ENCODE results near the gene LYSMD2.

Gene LYSMD2

GRCh38 chr15:51754267-51754666 lies 16.8 kb upstream of the LYSMD2 start:
- Histone ChIP-seq H3F3A (ENCODE audit: control insufficient read depth, insufficient read depth) (peaks cover 7% of the 10 kb centered on the region), H3K4me1 (ENCODE audit: control insufficient read depth, low read length) (peaks cover 30% of the 10 kb centered on the region), H4K20me1 (ENCODE audit: control insufficient read depth, insufficient read depth, low read depth, low read length) (no peaks in the 10 kb centered on the region), H3K79me2 (ENCODE audit: control insufficient read depth, low read length) (no peaks in the 10 kb centered on the region), H3K4me2 (ENCODE audit: low read length) (no peak overlapping the region), H3K4me3 (ENCODE audit: low read length) (no peak overlapping the region), H3K9me3 (ENCODE audit: control insufficient read depth, insufficient read depth, low read length) (no peaks in the 10 kb centered on the region), H3K9me2 (replicated peaks; ENCODE audit: control insufficient read depth, low read length) (no peaks in the 10 kb centered on the region), H3K27ac (ENCODE audit: low read depth, low read length) (no peak overlapping the region), H3K27me3 (ENCODE audit: control insufficient read depth, low read length) (peaks cover 51% of the 10 kb centered on the region), H3K36me3 (ENCODE audit: control insufficient read depth, low read length) (no peaks in the 10 kb centered on the region)
- no peak for TF ChIP-seq CTCF (IDR thresholded peaks at IDR 0.05; ENCODE audit: low read depth, low read length, poor library complexity, severe bottlenecking)
- TF ChIP-seq EZH2phosphoT487 (IDR thresholded peaks at IDR 0.05; ENCODE audit: borderline replicate concordance, low read length), result no peak

GRCh38 chr15:51752888-51753287 lies 15.4 kb upstream of the LYSMD2 start:
- Histone ChIP-seq H4K20me1 (ENCODE audit: control insufficient read depth, insufficient read depth, low read depth, low read length) (no peaks in the 10 kb centered on the region), H3K36me3 (ENCODE audit: control insufficient read depth, low read length) (no peaks in the 10 kb centered on the region), H3K4me2 (ENCODE audit: low read length) (no peak overlapping the region), H3K9me3 (ENCODE audit: control insufficient read depth, insufficient read depth, low read length) (no peaks in the 10 kb centered on the region), H3K4me1 (ENCODE audit: control insufficient read depth, low read length) (peaks cover 38% of the 10 kb centered on the region), H3K79me2 (ENCODE audit: control insufficient read depth, low read length) (no peaks in the 10 kb centered on the region), H3K27ac (ENCODE audit: low read depth, low read length) (no peak overlapping the region), H3K9me2 (replicated peaks; ENCODE audit: control insufficient read depth, low read length) (no peaks in the 10 kb centered on the region), H3F3A (ENCODE audit: control insufficient read depth, insufficient read depth) (peaks cover 11% of the 10 kb centered on the region), H3K27me3 (ENCODE audit: control insufficient read depth, low read length) (peaks cover 43% of the 10 kb centered on the region), H3K4me3 (ENCODE audit: low read length) (no peak overlapping the region)
- no peak for TF ChIP-seq CTCF (IDR thresholded peaks at IDR 0.05; ENCODE audit: low read depth, low read length, poor library complexity, severe bottlenecking)
- no peak for TF ChIP-seq EZH2phosphoT487 (IDR thresholded peaks at IDR 0.05; ENCODE audit: borderline replicate concordance, low read length)

- H3K4me3 ChIP-seq (ENCODE audit: low read length), result peak overlapping the region; percentile 81
- no peaks in the 10 kb centered on the region for H3K36me3 ChIP-seq (ENCODE audit: control insufficient read depth, low read length)
- no peaks in the 10 kb centered on the region for H4K20me1 ChIP-seq (ENCODE audit: control insufficient read depth, insufficient read depth, low read depth, low read length)
- peaks cover 38% of the 10 kb centered on the region for H3K4me1 ChIP-seq (ENCODE audit: control insufficient read depth, low read length)
- H3K9me2 ChIP-seq (replicated peaks; ENCODE audit: control insufficient read depth, low read length), result no peaks in the 10 kb centered on the region
- no peaks in the 10 kb centered on the region for H3K9me3 ChIP-seq (ENCODE audit: control insufficient read depth, insufficient read depth, low read length)
- peaks cover 43% of the 10 kb centered on the region for H3K27me3 ChIP-seq (ENCODE audit: control insufficient read depth, low read length)
- H3F3A ChIP-seq (ENCODE audit: control insufficient read depth, insufficient read depth), result peaks cover 11% of the 10 kb centered on the region
- H3K27ac ChIP-seq (ENCODE audit: low read depth, low read length), result no peak overlapping the region
- no peaks in the 10 kb centered on the region for H3K79me2 ChIP-seq (ENCODE audit: control insufficient read depth, low read length)
- TF ChIP-seq EZH2phosphoT487 (IDR thresholded peaks at IDR 0.05; ENCODE audit: borderline replicate concordance, low read length) (no peak), CTCF (IDR thresholded peaks at IDR 0.05; ENCODE audit: low read depth, low read length, poor library complexity, severe bottlenecking) (no peak)
- peak overlapping the region; percentile 84 for H3K4me2 ChIP-seq (ENCODE audit: low read length)
Measured at GRCh38 chr15:51751697-51752683, 14.5 kb upstream of the LYSMD2 start.

All from DOHH2 (cell line).